Suprapubic skin (tissue), 4 donors: ENCODE data around the gene ENTPD2.

Source experiments
- EP300 ChIP-seq: sonication (generic); formaldehyde crosslinking; IDR thresholded peaks from one replicate; pipeline ENCODE4 v1.6.1; 2017; ENCODE audit warnings: antibody characterized with exemption
- POLR2A ChIP-seq, 2 donors: fragments of 450-650 bp; IDR thresholded peaks; one replicate each; pipeline ENCODE4 v1.6.1; 2017; ENCODE audit warnings: antibody characterized with exemption in 2 of 2, mild to moderate bottlenecking in 2 of 2, moderate library complexity in 2 of 2
- POLR2AphosphoS5 ChIP-seq, 3 donors: sonication (generic); formaldehyde crosslinking; IDR thresholded peaks; one replicate each; pipeline ENCODE4 v1.6.1; 2017; ENCODE audit warnings: antibody characterized with exemption in 3 of 3
- TF ChIP-seq, protein P1 (sequence below), 2 donors: fragments of 200-600 bp in 1 of 2; fragments of 450-650 bp in 1 of 2; sonication (generic) in 1 of 2; IDR thresholded peaks; one replicate each; pipeline ENCODE4 v1.5.1; 2016 to 2019; ENCODE audit warnings: antibody characterized with exemption in 2 of 2, mild to moderate bottlenecking in 1 of 2, moderate library complexity in 1 of 2

DNA sequence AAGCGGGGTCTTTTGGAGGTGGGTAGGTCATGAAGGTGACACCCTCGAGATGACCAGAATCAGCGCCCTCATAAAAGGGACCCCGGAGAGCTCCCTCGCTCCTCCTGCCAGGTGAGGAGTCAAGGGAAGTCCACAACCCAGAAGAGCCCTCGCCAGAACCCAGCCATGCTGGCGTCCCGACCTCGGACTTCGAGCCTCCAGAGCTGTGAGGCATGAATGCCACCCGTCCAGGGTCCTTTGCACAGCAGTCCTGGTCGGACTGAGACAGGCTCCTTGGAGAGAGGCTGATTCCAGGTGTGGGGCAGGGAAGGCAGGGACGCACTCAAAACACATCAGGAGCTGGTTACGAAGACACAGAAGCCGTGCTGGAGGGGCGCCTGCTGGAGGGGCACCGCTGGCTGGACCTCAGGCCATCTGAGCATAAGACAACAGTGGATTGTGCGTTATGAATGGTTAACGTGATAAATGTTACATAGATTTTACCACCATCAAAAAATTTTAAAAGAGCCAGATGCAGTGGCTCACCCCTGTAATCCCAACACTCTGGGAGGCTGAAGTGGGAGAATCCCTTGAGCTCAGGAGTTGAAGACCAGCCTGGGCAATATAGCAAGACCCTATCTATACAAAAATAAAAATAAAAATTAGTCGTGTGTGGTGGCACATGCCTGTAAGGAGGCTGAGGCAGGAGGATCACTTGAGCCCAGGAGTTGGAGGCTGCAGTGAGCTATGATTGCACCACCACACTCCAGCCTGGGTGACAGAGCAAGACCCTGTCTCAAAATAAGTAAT, 51.8 kb downstream of the ENTPD2 start:
- TF ChIP-seq, protein P1, sequence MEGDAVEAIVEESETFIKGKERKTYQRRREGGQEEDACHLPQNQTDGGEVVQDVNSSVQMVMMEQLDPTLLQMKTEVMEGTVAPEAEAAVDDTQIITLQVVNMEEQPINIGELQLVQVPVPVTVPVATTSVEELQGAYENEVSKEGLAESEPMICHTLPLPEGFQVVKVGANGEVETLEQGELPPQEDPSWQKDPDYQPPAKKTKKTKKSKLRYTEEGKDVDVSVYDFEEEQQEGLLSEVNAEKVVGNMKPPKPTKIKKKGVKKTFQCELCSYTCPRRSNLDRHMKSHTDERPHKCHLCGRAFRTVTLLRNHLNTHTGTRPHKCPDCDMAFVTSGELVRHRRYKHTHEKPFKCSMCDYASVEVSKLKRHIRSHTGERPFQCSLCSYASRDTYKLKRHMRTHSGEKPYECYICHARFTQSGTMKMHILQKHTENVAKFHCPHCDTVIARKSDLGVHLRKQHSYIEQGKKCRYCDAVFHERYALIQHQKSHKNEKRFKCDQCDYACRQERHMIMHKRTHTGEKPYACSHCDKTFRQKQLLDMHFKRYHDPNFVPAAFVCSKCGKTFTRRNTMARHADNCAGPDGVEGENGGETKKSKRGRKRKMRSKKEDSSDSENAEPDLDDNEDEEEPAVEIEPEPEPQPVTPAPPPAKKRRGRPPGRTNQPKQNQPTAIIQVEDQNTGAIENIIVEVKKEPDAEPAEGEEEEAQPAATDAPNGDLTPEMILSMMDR (IDR thresholded peaks at IDR 0.05): no peak
- TF ChIP-seq POLR2A (IDR thresholded peaks at IDR 0.05) (no peak), POLR2AphosphoS5 (IDR thresholded peaks at IDR 0.05) (no peak), EP300 (no peak)
